Measurements from ENCODE around the gene GNG4. TPM values are rescaled to one million over a fixed set of nuclear protein-coding genes. Genes with fewer than 3 reads are reported as not detected.
A peak's percentile ranks its signal among the peaks of the same experiment; 100 is the strongest.
"Not testable (repeated sequence)": the region's sequence is repeated elsewhere in the genome, so short reads cannot be mapped to it uniquely, and the experiment has no call there.

GNG4 gene
- total and polyA plus RNA-seq, 12 donors: 0.22 to 25.8 (median 3.8) TPM; not detected in 2

GRCh38 chr1:235549351-235550139 lies 100.0 kb downstream of the GNG4 start:
- 79 to 87% (median 82%) methylated on average over 13 of the region's 13 CpGs for WGBS, 4 donors
- no peaks in the 10 kb centered on the region for H3K9me3 ChIP-seq (replicated peaks in 1 of 3)
- DNase-seq: no peak

GRCh38 chr1:235546369-235547155 lies 103.0 kb downstream of the GNG4 start:
- 46 to 50% (median 49%) methylated on average over 10 of the region's 10 CpGs for WGBS, 4 donors
- DNase-seq: peak in 6 of 7 donors; percentile 19 to 66 (median 43)
- H3K4me1 ChIP-seq (replicated peaks in 1 of 2); intact Hi-C loops (cut with DNase I); H3K36me3 ChIP-seq (replicated peaks in 1 of 2); H3K9me3 ChIP-seq (replicated peaks in 1 of 3); H3K4me3 ChIP-seq; H3K27me3 ChIP-seq: not testable (repeated sequence)
- H3K27ac ChIP-seq: peak overlapping the region in 1 of 5 donors; percentile 14

More at GRCh38 chr1:235549351-235550139, 100.0 kb downstream of the GNG4 start:
- intact Hi-C loops (cut with DNase I): no loop called here
- Histone ChIP-seq H3K27me3 (no peaks in the 10 kb centered on the region), H3K36me3 (replicated peaks in 1 of 2) (no peaks in the 10 kb centered on the region), H3K4me1 (replicated peaks in 1 of 2) (peaks cover 0 to 17% of the 10 kb centered on the region in 2 donors), H3K27ac (peak overlapping the region in 1 of 5 donors; percentile 54), H3K4me3 (no peak overlapping the region)
- TF ChIP-seq POLR2A (IDR thresholded peaks at IDR 0.05): peak in 1 of 2 donors; percentile 26
- TF ChIP-seq, protein P1, sequence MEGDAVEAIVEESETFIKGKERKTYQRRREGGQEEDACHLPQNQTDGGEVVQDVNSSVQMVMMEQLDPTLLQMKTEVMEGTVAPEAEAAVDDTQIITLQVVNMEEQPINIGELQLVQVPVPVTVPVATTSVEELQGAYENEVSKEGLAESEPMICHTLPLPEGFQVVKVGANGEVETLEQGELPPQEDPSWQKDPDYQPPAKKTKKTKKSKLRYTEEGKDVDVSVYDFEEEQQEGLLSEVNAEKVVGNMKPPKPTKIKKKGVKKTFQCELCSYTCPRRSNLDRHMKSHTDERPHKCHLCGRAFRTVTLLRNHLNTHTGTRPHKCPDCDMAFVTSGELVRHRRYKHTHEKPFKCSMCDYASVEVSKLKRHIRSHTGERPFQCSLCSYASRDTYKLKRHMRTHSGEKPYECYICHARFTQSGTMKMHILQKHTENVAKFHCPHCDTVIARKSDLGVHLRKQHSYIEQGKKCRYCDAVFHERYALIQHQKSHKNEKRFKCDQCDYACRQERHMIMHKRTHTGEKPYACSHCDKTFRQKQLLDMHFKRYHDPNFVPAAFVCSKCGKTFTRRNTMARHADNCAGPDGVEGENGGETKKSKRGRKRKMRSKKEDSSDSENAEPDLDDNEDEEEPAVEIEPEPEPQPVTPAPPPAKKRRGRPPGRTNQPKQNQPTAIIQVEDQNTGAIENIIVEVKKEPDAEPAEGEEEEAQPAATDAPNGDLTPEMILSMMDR (IDR thresholded peaks at IDR 0.05): no peak

- WGBS, 4 donors: 81 to 98% (median 92%) methylated on average over 8 to 9 of the region's 9 CpGs
Observed at GRCh38 chr1:235545292-235545930, 104.2 kb downstream of the GNG4 start.

DNA sequence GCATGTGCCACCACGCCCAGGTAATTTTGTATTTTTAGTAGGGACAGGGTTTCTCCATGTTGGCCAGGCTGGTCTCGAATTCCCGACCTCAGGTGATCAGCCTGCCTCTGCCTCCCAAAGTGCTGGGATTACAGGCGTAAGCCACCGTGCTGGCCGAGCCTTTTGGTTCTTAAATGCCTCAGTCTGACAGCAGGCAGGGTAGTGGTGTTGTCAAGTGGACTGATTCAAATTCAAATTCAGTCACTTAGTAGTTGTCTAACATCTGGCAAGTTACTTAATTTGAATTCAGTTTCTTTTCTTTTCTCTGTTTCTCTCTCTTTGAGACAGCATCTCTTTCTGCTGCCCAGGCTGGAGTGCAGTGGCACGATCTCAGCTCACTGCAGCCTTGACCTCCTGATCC lies 106.7 kb downstream of the GNG4 start:
- H3K4me3 ChIP-seq; H3K27ac ChIP-seq; DNase-seq; H3K4me1 ChIP-seq (replicated peaks in 1 of 2); H3K36me3 ChIP-seq (replicated peaks in 1 of 2); intact Hi-C loops (cut with DNase I); H3K27me3 ChIP-seq; H3K9me3 ChIP-seq (replicated peaks in 1 of 3): not testable (repeated sequence)
- WGBS, 4 donors: 70 to 89% (median 85%) methylated on average over 5 to 7 of the region's 7 CpGs

More at GRCh38 chr1:235545292-235545930, 104.2 kb downstream of the GNG4 start:
- no peak overlapping the region for H3K27ac ChIP-seq
- intact Hi-C loops (cut with DNase I): no loop called here
- peaks cover 0 to 3% of the 10 kb centered on the region in 2 donors for H3K4me1 ChIP-seq (replicated peaks in 1 of 2)
- TF ChIP-seq POLR2A (IDR thresholded peaks at IDR 0.05): no peak
- no peak for DNase-seq
- no peak overlapping the region for H3K4me3 ChIP-seq
- no peaks in the 10 kb centered on the region for H3K36me3 ChIP-seq (replicated peaks in 1 of 2)
- H3K9me3 ChIP-seq (replicated peaks in 1 of 3): no peaks in the 10 kb centered on the region
- H3K27me3 ChIP-seq: no peaks in the 10 kb centered on the region

- no peaks in the 10 kb centered on the region for H3K4me1 ChIP-seq (replicated peaks in 1 of 2)
- H3K4me3 ChIP-seq: no peak overlapping the region
- intact Hi-C loops (cut with DNase I): no loop called here
- TF ChIP-seq POLR2A (IDR thresholded peaks at IDR 0.05): no peak
- TF ChIP-seq, protein P1 (IDR thresholded peaks at IDR 0.05): no peak
- 24 to 40% (median 35%) methylated on average over 8 of the region's 8 CpGs for WGBS, 4 donors
- H3K27ac ChIP-seq: peak overlapping the region in 1 of 5 donors; percentile 47
- no peaks in the 10 kb centered on the region for H3K27me3 ChIP-seq
- H3K36me3 ChIP-seq (replicated peaks in 1 of 2): no peaks in the 10 kb centered on the region
- H3K9me3 ChIP-seq (replicated peaks in 1 of 3): no peaks in the 10 kb centered on the region
- peak; percentile 35 to 86 (median 77) for DNase-seq
Observed at GRCh38 chr1:235533476-235534168, 116.0 kb downstream of the GNG4 start.

All from adrenal gland (tissue), 12 donors.